Activated T-cell treated with anti-CD3 and anti-CD28 coated beads for 48 hours (primary cell): Measurements from ENCODE around the gene LINGO3.

Experiments used
- DNase-seq: peaks from one replicate; pipeline ENCODE4 v3.0.0-alpha.2; 2020; ENCODE audit warnings: low read depth

LINGO3 gene

GRCh38 chr19:2326699-2327360 lies 18.9 kb upstream of the LINGO3 start:
- no peak for DNase-seq

GRCh38 chr19:2325281-2326046 lies 17.5 kb upstream of the LINGO3 start:
- DNase-seq: no peak

DNA sequence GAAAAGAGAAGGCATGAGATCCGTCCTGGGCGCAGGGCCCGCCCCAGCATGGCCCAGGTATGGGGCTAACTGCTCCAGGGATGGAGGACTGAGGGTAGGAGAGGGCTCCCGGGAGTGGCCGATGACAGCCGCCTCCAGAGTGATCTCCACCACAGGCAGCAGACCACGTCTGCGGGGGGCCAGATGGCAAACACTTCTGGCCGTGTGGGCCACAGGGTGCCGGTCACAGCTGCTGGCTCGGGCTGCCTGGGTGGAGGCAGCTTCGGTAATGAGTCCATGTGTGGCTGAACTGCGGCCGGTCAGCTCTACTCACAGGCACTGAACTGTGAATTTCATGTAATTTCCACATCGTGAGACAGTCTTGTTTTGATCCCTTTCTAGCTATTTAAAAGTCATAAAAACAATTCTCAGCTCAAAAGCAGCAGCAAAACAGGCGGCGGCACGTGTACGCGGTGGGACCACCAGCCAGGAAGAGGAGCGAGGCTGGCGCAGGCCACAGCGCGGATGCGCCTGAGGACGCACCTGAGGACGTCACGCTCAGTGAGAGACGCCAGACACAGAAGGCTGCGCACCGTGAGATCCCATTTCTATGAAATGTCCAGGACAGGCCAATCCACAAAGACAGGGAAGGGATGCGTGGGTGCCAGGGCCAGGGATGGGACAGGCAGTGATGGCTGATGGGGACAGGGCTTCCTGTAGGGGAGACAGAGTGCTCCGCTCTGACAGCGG lies 16.4 kb upstream of the LINGO3 start:
- no peak for DNase-seq

DNA sequence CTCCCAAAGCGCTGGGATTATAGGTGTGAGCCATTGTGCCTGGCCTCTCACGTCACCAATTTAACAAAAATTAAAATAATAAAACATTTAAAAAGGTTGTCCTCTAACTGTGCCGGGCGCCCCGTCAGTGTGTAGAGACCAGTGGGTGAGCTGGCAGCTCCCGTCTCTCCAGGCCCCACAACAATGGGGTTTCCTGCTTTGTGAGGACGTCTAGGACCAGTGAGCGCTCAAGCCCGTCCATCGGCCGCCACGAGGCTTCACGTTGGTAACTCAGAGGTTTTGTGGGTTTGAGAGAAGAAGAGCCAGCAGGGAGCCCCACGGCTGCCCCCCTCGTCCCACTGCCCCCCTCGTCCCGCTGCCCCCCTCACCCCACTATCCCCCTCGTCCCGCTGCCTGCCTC lies 15.8 kb upstream of the LINGO3 start:
- DNase-seq: no peak

DNA sequence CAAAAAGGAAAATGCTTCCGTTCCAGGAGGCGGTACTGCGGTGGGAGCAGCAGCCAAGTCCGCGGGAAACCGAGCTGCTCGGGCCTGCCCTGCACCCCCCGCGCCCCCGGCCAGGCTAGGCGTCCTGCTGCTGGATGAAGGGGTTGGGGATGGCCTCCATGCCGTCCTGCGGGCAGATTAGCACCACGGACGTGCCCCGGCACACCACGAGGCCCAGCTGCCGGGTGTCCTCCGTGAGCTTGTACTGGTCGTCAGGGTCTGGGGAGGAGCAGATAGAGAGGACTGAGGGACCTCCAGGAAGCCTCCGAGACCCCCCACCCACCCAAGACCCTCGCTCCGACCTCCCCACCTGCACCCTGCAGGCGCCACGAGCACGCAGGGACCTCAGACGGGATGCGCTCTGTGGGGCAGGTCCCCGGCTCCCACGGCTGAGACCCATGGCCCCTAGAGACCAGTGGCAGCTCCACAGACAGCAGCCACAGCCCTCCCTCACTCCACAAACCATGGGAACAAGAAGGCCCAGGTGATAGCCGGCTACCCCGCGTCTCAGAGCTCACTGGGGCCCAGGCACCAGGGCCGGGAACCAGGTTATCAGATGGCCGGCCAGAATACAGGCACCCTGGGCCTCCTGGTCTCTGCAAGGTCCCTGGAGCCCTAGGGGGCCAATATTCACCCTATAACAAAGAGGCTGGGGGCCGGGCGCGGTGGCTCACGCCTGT lies 13.8 kb upstream of the LINGO3 start:
- DNase-seq: no peak

DNA sequence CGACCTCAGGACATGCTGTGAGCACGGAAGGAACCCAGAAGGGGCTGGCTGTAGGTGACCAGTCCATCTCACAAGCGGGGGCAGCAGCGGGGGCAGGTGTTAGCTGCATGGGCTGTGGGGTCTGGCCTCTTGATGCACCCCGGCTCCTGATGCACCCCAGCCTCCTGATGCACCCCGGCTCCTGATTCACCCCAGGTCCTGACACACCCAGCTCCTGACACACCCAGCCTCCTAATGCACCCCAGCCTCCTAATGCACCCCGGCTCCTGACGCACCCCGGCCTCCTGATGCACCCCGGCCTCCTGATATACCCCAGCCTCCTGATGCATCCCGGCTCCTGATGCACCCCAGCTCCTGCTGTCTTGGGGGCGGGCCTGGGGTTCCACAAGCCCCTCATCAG lies 13.0 kb upstream of the LINGO3 start:
- DNase-seq: no peak

DNA sequence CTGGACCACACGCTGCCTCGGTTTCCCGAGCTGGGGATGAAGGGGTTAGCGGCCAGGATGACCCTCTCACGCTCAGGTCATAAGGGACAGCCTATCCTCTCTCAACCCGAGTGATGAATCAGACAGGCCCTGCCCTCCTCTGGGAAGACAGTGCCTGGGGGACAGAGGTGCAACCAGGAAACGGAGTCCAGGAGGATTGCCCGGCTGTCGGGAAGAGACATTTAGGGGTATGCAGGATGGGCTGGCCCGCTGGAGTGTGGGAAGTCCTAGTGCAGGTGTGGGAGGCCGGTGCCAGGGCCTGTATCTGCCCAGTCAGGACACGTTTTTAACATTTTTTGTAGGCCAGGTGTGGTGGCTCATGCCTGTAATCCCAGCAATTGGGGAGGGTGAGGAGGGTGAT lies 12.1 kb upstream of the LINGO3 start:
- DNase-seq: no peak

- DNase-seq: no peak
Observed at GRCh38 chr19:2319551-2319950, 11.6 kb upstream of the LINGO3 start.

- DNase-seq: no peak
Observed at GRCh38 chr19:2318923-2319322, 11.0 kb upstream of the LINGO3 start.

DNA sequence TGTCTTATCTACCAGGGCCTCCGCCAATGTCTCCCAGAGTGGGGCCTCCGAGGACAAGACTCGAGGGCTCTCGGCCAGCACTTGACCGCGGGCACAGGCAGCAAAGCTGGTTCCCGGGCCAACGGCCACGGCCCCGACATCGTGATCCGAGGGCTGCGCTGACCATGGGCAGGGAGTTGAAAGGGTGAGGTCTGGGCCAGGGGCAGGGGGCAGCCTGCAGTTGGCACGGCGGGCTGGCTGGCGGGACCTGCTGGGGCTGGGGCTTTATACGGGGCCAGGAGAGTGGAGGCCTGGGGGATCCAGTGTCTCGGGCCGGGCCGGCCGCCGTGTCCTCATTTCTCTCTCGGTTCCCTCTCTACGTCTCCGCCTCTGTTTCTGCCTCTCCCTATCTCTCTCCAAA lies 9.8 kb upstream of the LINGO3 start:
- DNase-seq: no peak

GRCh38 chr19:2317300-2317699 lies 9.3 kb upstream of the LINGO3 start:
- DNase-seq: no peak

- no peak for DNase-seq
Observed at GRCh38 chr19:2315818-2316353, 7.9 kb upstream of the LINGO3 start.

- no peak for DNase-seq
Observed at GRCh38 chr19:2315121-2315817, 7.3 kb upstream of the LINGO3 start.

DNA sequence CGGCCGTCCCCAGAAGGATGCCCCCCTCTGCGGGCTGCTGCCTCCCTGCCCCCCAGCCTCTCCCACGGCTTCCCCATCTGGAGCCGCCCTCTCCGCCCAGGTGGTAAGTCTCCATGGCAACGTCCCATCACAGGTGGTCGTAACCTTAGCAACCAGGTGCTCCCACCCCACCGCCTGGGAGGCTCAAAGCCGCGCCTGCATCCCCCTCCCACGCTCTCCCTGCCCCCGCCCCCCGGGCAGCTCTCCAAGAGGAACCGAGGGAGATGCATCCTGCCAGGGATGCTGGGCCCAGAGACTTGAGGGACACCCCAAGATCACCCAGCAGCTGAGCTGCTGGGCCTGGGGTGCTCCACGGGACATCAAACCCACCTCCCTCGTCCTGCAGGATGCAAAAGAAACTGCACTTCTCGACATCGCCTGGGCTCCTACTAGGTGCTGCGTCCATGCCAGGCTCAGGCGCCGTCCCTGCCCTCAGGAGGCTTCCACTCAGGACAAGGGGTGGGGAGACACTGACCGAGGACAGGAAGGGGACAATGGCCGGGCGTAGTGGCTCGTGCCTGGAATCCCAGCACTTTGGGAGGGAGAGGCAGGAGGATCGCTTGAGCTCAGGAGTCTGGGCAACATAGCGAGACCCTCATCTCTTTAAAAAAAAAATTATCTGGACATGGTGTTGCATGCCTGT lies 5.0 kb upstream of the LINGO3 start:
- DNase-seq: no peak

- no peak for DNase-seq
Observed at GRCh38 chr19:2311093-2311492, 3.1 kb upstream of the LINGO3 start.

- no peak for DNase-seq
Observed at GRCh38 chr19:2309734-2310362, 1.9 kb upstream of the LINGO3 start.

DNA sequence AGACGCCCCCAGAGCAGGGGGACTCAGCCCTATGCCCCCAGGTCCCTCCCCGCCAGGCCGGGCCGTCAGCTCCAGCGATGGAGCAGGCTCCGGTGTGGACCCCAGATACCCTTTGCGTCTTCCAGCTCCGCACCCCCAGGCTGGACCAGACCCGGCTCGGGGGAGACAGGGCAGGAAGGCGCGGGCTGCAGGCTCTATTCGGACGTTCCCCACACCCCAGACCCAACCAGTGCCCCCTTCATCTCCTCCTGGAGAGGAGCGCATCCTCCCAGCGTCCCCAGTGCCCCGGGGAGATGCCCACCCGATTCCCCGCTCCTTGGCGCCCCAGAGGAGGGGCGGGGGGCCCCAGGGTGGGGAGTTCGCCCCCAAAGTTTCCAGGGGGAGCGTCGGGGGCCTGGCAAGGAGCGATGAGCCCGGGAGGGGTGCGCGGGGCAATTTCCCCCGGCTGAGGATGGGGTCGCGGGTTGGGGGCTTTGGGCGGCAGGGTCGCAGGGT lies 389 bp downstream of the LINGO3 start:
- DNase-seq: no peak

DNA sequence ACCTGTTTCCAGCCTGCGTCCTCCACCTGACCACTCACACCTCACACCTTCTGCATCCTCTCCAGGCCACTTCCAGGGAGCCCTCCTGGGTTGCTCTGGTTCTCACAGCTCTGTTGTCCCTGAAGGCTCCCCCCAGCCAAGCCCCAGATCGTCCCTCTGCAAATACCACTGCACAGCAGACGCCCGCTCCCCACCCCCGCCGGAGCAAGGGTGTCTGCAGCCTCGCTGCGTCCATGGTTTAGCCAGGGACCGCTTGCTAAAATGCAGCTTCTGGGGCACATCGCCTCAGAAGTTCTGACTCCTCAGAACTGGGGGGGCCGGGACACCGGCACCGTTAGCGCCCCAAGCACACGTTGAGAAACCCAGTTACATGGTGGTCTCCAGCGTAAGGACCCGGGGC lies 983 bp downstream of the LINGO3 start:
- DNase-seq: no peak

DNA sequence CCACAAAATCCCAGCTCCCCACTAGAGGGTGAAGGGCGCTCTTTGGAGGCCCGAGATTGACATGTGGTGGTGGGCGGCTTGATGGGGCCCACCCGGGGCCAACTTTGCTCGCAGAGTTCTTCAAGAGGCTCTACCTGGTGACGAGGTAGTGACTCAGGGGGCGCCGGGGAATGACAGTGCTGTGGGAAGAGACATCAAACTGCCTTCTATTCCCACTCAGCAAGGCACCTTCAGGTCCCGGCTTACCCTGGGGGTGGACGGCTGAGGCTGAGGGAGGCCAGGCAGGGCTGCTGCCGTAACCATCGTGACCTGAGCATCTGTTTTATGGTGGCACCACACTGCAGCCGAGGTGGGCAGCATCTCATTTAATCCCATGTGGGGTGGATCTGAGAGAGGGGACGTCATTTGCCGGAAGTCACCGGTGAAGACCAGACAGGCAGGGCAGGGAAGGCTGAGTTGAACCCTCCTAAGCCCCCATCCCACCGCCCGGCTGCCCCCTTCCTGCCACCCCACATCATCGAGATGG lies 1.6 kb downstream of the LINGO3 start:
- DNase-seq: no peak
